Measurements from ENCODE around the gene MSL1.

Gene MSL1

GRCh38 chr17:40121181-40122135 lies at the start of gene MSL1:
Gene MSL1, plus strand, starts transcription at chr17:40121971. Its CDS starts 642 bp downstream, at chr17:40122613.
- DNase-seq (ENCODE audit: low spot score), result peak; percentile 86

GRCh38 chr17:40072040-40072734 lies 49.6 kb upstream of the MSL1 start:
- ChIA-PET CTCF (interaction anchor here (0.8 to 5.9 kb wide), 5 partner anchors 14 to 97 kb away, joined by 3 to 38 read pairs (median 8); no protein-coding TSS in a partner anchor), POLR2A (ENCODE audit: low non-redundant PET) (no interaction called here)
- no peak for DNase-seq (ENCODE audit: low spot score)
- TF ChIP-seq CTCF (conservative IDR thresholded peaks at IDR 0.05; ENCODE audit: low read depth), result no peak
- peak overlapping the region; percentile 95 for H3K27ac ChIP-seq

More at GRCh38 chr17:40121181-40122135, at the start of gene MSL1:
- peak within 1 kb of the TSS; percentile 95 for H3K27ac ChIP-seq
- TF ChIP-seq CTCF (conservative IDR thresholded peaks at IDR 0.05; ENCODE audit: low read depth), result no peak
- POLR2A ChIA-PET (ENCODE audit: low non-redundant PET), result interaction anchor here (0.6 kb wide), 1 partner anchor 13 kb away, joined by 3 read pairs; no protein-coding TSS in a partner anchor
- CTCF ChIA-PET, result interaction anchor here (0.6 to 1.0 kb wide), 2 partner anchors 46 to 169 kb away, joined by 4 to 5 read pairs; no protein-coding TSS in a partner anchor

GRCh38 chr17:40072735-40073346 lies 48.9 kb upstream of the MSL1 start:
- ChIA-PET POLR2A (ENCODE audit: low non-redundant PET) (no interaction called here), CTCF (interaction anchor here (0.8 to 5.9 kb wide), 4 partner anchors 13 to 96 kb away, joined by 3 to 38 read pairs (median 11); no protein-coding TSS in a partner anchor)
- H3K27ac ChIP-seq, result peak overlapping the region; percentile 95
- DNase-seq (ENCODE audit: low spot score), result no peak
- no peak for TF ChIP-seq CTCF (conservative IDR thresholded peaks at IDR 0.05; ENCODE audit: low read depth)

- peak overlapping the region; percentile 95 for H3K27ac ChIP-seq
- no peak for DNase-seq (ENCODE audit: low spot score)
- TF ChIP-seq CTCF (conservative IDR thresholded peaks at IDR 0.05; ENCODE audit: low read depth), result no peak
- POLR2A ChIA-PET (ENCODE audit: low non-redundant PET), result no interaction called here
- CTCF ChIA-PET, result interaction anchor here (2.7 to 5.9 kb wide), 3 partner anchors 11 to 46 kb away, joined by 18 to 38 read pairs (median 19); partner anchors contain the start of gene THRA
Measured at GRCh38 chr17:40073454-40074174, 48.2 kb upstream of the MSL1 start.

- ChIA-PET CTCF (interaction anchor here (2.7 to 5.9 kb wide), 3 partner anchors 11 to 47 kb away, joined by 18 to 38 read pairs (median 19); partner anchors contain the start of gene THRA), POLR2A (ENCODE audit: low non-redundant PET) (no interaction called here)
- no peak for DNase-seq (ENCODE audit: low spot score)
- no peak for TF ChIP-seq CTCF (conservative IDR thresholded peaks at IDR 0.05; ENCODE audit: low read depth)
- peak overlapping the region; percentile 95 for H3K27ac ChIP-seq
Measured at GRCh38 chr17:40074175-40074512, 47.6 kb upstream of the MSL1 start.

All from RWPE1 (cell line).